NB4 (cell line): ENCODE results near the gene MNAT1.

Experiments
- POLR2A ChIP-seq: IDR thresholded peaks from 2 replicates; pipeline ENCODE4 v1.6.1; 2011; ENCODE audit warnings: mild to moderate bottlenecking; ENCODE audit not compliant: insufficient read length; ENCODE audit errors: extremely low read depth
- TF ChIP-seq, protein P1 (sequence below): IDR thresholded peaks from one replicate; pipeline ENCODE4 v1.5.1; 2012; ENCODE audit warnings: low read depth, low read length

DNA sequence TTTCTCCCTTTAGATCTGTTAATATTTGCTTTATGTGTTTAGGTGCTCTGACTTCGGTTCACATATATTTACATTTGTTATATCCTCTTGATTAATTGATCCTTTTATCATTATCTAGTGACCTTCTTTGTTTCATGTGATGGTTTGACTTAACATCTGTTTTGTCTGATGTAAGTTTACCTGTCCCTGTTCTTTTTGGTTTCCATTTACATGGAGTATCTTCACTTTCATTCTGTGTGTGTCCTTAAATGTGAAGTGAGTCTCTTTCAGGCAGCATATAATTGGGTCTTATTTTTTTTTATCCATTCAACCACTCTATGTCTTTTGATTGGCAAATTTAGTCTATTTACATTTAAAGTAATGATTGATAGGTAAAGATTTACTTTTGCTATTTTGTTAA lies 222.1 kb downstream of the MNAT1 start:
- TF ChIP-seq POLR2A, result no peak
- TF ChIP-seq, protein P1, sequence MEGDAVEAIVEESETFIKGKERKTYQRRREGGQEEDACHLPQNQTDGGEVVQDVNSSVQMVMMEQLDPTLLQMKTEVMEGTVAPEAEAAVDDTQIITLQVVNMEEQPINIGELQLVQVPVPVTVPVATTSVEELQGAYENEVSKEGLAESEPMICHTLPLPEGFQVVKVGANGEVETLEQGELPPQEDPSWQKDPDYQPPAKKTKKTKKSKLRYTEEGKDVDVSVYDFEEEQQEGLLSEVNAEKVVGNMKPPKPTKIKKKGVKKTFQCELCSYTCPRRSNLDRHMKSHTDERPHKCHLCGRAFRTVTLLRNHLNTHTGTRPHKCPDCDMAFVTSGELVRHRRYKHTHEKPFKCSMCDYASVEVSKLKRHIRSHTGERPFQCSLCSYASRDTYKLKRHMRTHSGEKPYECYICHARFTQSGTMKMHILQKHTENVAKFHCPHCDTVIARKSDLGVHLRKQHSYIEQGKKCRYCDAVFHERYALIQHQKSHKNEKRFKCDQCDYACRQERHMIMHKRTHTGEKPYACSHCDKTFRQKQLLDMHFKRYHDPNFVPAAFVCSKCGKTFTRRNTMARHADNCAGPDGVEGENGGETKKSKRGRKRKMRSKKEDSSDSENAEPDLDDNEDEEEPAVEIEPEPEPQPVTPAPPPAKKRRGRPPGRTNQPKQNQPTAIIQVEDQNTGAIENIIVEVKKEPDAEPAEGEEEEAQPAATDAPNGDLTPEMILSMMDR, result no peak
